D721Med (cell line): ENCODE measurements around the gene CSK.

ENCODE experiments used
- DNase-seq: peaks from one replicate; pipeline ENCODE4 v3.0.0; 2011; ENCODE audit warnings: low spot score; ENCODE audit not compliant: insufficient read length
- FAIRE-seq: peaks from 2 replicates; lab custom pipeline; 2011; peaks lifted over from hg19 to GRCh38; lab: Jason Lieb, UNC
- TF ChIP-seq, protein P1 (sequence below): IDR thresholded peaks from 2 replicates; pipeline ENCODE4 v1.5.1; 2012; ENCODE audit warnings: mild to moderate bottlenecking, control low read depth; ENCODE audit not compliant: insufficient read depth; ENCODE audit errors: missing control alignments

The CSK gene

GRCh38 chr15:74821790-74822158 is 39.9 kb downstream of the CSK start:
- FAIRE-seq = no peak
- no peak for DNase-seq
- TF ChIP-seq, protein P1, sequence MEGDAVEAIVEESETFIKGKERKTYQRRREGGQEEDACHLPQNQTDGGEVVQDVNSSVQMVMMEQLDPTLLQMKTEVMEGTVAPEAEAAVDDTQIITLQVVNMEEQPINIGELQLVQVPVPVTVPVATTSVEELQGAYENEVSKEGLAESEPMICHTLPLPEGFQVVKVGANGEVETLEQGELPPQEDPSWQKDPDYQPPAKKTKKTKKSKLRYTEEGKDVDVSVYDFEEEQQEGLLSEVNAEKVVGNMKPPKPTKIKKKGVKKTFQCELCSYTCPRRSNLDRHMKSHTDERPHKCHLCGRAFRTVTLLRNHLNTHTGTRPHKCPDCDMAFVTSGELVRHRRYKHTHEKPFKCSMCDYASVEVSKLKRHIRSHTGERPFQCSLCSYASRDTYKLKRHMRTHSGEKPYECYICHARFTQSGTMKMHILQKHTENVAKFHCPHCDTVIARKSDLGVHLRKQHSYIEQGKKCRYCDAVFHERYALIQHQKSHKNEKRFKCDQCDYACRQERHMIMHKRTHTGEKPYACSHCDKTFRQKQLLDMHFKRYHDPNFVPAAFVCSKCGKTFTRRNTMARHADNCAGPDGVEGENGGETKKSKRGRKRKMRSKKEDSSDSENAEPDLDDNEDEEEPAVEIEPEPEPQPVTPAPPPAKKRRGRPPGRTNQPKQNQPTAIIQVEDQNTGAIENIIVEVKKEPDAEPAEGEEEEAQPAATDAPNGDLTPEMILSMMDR = no peak

DNA sequence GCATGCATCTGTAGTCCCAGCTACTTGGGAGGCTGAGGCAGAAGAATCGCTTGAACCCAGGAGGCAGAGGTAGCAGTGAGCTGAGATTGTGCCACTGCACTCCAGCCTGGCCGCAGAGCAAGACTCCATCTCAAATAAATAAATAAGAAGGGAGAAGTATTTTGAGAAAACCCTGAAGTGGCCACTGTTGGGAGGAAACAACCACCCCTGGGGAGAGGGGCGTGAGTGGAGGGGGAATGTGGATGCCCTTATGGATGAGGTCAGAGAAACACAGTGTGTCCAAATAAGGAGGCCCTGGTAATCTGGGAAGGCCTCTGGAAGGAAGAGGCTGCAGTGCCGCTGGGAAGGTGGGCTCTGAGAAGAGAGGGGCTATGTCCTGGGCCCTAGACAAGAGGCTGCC is 40.4 kb downstream of the CSK start:
- no peak for FAIRE-seq
- TF ChIP-seq, protein P1 = no peak
- no peak for DNase-seq

DNA sequence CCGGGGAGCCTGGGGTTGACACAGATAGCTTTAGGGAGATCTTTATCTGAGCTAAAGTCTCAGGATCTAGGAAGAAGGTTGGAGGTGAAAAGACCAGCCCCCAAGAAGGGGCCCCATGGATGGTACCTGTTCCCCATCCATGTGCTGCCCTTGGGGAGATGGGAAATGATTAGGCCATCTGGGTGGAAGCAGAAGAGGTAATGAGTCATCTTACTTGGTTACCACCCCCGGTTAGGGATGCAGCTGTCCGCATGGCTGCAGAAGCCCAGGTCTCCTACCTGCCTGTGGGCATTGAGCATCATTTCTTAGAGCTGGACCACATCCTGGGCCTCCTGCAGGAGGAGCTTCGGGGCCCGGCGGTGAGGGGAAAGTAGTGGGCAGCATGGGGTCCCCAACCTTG is 41.4 kb downstream of the CSK start:
- FAIRE-seq = no peak
- no peak for DNase-seq
- TF ChIP-seq, protein P1 = no peak

- DNase-seq = no peak
- no peak for FAIRE-seq
- TF ChIP-seq, protein P1 = no peak
Observed at GRCh38 chr15:74824976-74825375, 43.1 kb downstream of the CSK start.

DNA sequence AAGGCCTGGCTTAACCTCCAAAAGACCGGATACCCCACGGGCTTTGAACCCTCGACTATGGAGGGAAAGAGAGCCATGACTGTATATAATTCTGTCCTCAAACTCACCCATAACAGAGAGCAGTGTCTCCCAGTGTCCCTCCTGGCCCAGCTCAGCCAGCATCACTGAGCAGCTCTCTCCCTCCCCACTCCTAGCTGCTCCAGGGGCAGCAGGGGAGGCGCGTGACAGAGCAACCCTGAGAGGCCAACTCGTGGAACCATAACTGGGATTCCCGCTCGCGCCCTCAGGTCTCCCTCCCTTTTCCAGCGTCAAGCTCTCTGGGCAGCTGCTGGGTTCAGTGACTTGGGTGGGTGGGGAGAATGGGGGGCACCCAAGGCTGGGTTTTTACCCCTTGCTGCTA is 44.0 kb downstream of the CSK start:
- DNase-seq (no peak), FAIRE-seq (no peak)
- TF ChIP-seq, protein P1 = no peak

- no peak for FAIRE-seq
- DNase-seq = no peak
Observed at GRCh38 chr15:74826364-74826819, 44.5 kb downstream of the CSK start, which contains the start of gene CPLX3. TSS of gene CPLX3 (plus strand) at chr15:74826627. CDS start at chr15:74826704, 77 bp downstream.

DNA sequence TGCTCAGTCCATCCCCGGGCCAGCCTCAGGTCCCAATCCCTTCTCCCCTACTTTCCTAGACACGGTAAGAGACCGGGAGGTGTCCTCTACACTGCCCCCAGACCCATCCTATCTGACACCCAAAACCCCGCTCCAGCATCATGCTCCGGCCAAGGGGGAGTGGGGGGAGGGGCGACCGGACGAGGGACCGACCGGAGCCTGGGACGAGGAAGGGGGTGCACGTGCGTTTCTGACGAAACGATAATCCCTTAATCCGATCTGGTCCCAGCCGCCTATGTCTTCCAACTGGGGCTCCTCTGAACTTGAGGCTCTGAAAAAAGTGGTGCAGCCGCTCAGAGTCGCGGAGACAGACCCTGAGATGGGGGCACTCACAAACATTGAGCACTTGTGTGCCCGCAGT is 45.0 kb downstream of the CSK start:
- TF ChIP-seq, protein P1 = no peak
- peak; percentile 88 for DNase-seq
- FAIRE-seq = no peak

More at GRCh38 chr15:74826364-74826819, 44.5 kb downstream of the CSK start, which contains the start of gene CPLX3:
- TF ChIP-seq, protein P1 = no peak
